ENCODE measurements around the gene ABCB1.

Gene ABCB1

DNA sequence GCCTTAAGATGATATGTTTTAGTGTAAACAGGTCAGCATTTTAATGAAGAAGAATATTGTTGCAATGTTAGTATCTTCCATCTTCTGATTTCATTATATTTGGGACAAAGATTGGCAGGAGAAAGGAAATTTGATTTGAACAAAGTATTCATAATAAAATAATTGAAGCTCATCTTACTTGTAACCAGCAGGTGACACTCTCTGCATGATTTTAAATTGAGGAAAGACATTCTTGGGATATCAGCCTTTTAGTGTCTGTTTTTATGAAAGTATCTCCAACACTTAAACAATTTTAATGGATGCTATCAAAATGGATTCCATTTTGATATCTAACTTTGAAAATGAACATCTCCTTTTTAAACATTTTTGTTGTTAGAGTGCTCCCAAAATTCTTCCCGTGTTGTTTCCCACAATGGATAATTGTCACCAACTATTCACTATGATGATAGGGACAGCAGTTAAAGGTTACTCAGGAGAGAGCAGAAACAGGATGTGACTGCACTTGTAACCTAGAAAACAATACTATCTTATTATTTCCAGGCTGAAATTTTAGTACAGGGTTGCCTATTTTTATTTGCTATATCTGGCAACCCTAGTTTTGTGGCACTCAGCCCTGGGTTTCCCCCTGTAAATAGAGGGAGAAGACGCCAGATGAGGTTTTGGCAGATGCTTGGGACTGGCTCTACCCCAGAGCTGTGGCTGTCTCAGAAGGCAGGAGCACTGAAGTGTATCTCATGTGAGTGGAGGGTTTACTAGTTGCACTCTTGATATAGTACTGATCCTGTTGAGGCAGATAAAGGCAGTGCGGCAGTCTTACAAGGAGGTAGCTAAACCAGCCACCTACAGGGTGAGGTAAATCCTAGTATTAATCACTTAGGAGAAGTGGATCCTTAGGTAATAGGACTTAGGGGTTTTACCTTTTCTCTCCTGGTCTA lies 94.2 kb downstream of the ABCB1 start:
- Histone ChIP-seq H3K9me3 (ENCODE audit: insufficient read depth, low read length) (no peaks in the 10 kb centered on the region), H3K4me1 (ENCODE audit: low read length) (peaks cover 32% of the 10 kb centered on the region), H3K9ac (ENCODE audit: low read length) (no peak overlapping the region), H3K79me2 (ENCODE audit: low read length) (no peaks in the 10 kb centered on the region), H4K20me1 (ENCODE audit: insufficient read depth, low read length) (no peaks in the 10 kb centered on the region), H3K4me2 (ENCODE audit: low read length) (peak overlapping the region; percentile 39), H3K36me3 (replicated peaks; ENCODE audit: low read depth, low read length) (no peaks in the 10 kb centered on the region), H2AFZ (ENCODE audit: low read depth, low read length) (0 out of 2 replicates have a peak overlapping the region, but pooled peaks have one; percentile 23), H3K4me3 (ENCODE audit: low read length) (no peak overlapping the region), H3K27ac (ENCODE audit: low read length) (no peak overlapping the region), H3K27me3 (ENCODE audit: low read depth, low read length) (no peaks in the 10 kb centered on the region)
- TF ChIP-seq, protein P1, sequence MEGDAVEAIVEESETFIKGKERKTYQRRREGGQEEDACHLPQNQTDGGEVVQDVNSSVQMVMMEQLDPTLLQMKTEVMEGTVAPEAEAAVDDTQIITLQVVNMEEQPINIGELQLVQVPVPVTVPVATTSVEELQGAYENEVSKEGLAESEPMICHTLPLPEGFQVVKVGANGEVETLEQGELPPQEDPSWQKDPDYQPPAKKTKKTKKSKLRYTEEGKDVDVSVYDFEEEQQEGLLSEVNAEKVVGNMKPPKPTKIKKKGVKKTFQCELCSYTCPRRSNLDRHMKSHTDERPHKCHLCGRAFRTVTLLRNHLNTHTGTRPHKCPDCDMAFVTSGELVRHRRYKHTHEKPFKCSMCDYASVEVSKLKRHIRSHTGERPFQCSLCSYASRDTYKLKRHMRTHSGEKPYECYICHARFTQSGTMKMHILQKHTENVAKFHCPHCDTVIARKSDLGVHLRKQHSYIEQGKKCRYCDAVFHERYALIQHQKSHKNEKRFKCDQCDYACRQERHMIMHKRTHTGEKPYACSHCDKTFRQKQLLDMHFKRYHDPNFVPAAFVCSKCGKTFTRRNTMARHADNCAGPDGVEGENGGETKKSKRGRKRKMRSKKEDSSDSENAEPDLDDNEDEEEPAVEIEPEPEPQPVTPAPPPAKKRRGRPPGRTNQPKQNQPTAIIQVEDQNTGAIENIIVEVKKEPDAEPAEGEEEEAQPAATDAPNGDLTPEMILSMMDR (IDR thresholded peaks at IDR 0.05; ENCODE audit: low read depth, low read length) = peak; percentile 64
- no peak for TF ChIP-seq EZH2phosphoT487 (IDR thresholded peaks at IDR 0.05; ENCODE audit: low read depth)

DNA sequence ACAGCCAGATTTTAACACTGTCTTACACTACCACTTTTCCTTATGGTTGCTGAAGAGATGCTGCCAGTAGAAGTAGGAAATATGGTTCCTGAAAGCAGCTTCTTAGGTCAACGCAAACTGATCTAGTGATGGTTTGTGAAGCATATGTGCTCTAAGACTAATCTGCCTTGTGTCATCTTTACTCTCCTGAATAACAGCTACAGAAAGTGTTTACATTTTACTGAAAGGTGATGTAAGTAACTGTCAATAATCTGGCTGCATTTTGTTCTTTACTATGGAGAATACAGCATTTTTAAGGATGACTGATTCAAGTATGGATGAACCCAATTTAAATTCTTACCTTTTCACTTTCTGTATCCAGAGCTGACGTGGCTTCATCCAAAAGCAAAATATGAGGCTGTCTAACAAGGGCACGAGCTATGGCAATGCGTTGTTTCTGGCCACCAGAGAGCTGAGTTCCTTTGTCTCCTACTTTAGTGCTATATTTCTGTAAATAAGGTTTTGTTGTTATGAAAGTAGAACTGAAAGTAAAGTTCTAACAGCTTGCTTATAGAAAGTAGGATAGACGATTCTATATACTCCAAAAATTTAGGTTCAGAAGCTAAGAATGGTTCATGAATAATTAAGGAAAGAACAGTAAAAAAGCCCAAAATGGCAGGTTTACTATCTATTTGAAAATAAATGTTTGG lies 95.0 kb downstream of the ABCB1 start:
- no peak overlapping the region for H3K4me3 ChIP-seq (ENCODE audit: low read length)
- H3K27ac ChIP-seq (ENCODE audit: low read length) = no peak overlapping the region
- peaks cover 27% of the 10 kb centered on the region for H3K4me1 ChIP-seq (ENCODE audit: low read length)
- H3K9me3 ChIP-seq (ENCODE audit: insufficient read depth, low read length) = no peaks in the 10 kb centered on the region
- no peak overlapping the region for H3K9ac ChIP-seq (ENCODE audit: low read length)
- no peaks in the 10 kb centered on the region for H3K36me3 ChIP-seq (replicated peaks; ENCODE audit: low read depth, low read length)
- no peaks in the 10 kb centered on the region for H4K20me1 ChIP-seq (ENCODE audit: insufficient read depth, low read length)
- H3K4me2 ChIP-seq (ENCODE audit: low read length) = peak overlapping the region; percentile 39
- no peaks in the 10 kb centered on the region for H3K27me3 ChIP-seq (ENCODE audit: low read depth, low read length)
- TF ChIP-seq, protein P1 (IDR thresholded peaks at IDR 0.05; ENCODE audit: low read depth, low read length) = no peak
- TF ChIP-seq EZH2phosphoT487 (IDR thresholded peaks at IDR 0.05; ENCODE audit: low read depth) = no peak
- no peaks in the 10 kb centered on the region for H3K79me2 ChIP-seq (ENCODE audit: low read length)
- H2AFZ ChIP-seq (ENCODE audit: low read depth, low read length) = 0 out of 2 replicates have a peak overlapping the region, but pooled peaks have one; percentile 23

DNA sequence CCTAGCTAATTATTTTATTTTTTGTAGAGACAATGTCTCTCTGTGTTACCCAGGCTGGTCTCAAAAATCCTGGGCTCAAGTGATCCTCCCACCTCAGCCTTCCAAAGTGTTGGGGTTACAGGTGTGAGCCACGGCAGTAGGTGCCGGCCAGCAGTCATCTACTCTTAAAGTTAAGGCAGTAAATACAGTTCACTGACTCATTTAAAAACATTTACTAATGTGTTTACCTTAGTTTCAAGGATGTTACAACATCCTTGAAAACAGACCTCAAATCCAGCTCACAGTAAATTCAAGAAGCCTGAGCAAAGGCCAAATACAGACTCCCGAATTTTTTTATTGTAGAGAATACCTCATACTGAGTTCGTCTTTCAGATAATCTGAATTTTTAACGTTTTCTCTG lies 95.6 kb downstream of the ABCB1 start:
- Histone ChIP-seq H3K9me3 (ENCODE audit: insufficient read depth, low read length) (no peaks in the 10 kb centered on the region), H4K20me1 (ENCODE audit: insufficient read depth, low read length) (no peaks in the 10 kb centered on the region), H3K9ac (ENCODE audit: low read length) (no peak overlapping the region), H3K4me2 (ENCODE audit: low read length) (no peak overlapping the region), H3K4me3 (ENCODE audit: low read length) (no peak overlapping the region), H3K27ac (ENCODE audit: low read length) (no peak overlapping the region), H3K27me3 (ENCODE audit: low read depth, low read length) (no peaks in the 10 kb centered on the region), H3K36me3 (replicated peaks; ENCODE audit: low read depth, low read length) (no peaks in the 10 kb centered on the region), H2AFZ (ENCODE audit: low read depth, low read length) (no peak overlapping the region), H3K79me2 (ENCODE audit: low read length) (no peaks in the 10 kb centered on the region), H3K4me1 (ENCODE audit: low read length) (peaks cover 27% of the 10 kb centered on the region)
- TF ChIP-seq EZH2phosphoT487 (IDR thresholded peaks at IDR 0.05; ENCODE audit: low read depth) = no peak
- TF ChIP-seq, protein P1 (IDR thresholded peaks at IDR 0.05; ENCODE audit: low read depth, low read length) = no peak

DNA sequence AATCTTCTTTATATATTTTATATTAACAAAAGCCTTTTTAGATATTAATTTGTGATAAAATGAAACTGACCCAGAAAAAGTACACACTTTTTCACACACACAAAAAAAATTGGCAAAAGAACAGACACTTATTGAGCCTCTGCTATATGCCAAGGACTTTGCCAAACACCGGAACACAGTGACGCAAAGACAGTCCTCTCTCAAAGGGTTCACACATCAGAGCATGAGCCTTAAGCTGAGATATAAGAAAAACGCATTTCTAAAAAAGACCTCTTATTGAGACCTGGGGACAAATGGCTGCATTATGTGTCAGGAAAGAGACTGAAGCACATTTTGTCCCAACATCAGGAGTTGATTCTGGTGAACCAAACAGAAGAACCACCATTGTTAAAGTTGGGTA lies 101.2 kb downstream of the ABCB1 start:
- Histone ChIP-seq H3K36me3 (replicated peaks; ENCODE audit: low read depth, low read length) (no peaks in the 10 kb centered on the region), H3K9me3 (ENCODE audit: insufficient read depth, low read length) (no peaks in the 10 kb centered on the region)

More for the DNA sequence above, 101.2 kb downstream of the ABCB1 start:
- Histone ChIP-seq H3K4me2 (ENCODE audit: low read length) (no peak overlapping the region), H3K79me2 (ENCODE audit: low read length) (no peaks in the 10 kb centered on the region), H3K27me3 (ENCODE audit: low read depth, low read length) (no peaks in the 10 kb centered on the region), H3K4me3 (ENCODE audit: low read length) (no peak overlapping the region), H3K4me1 (ENCODE audit: low read length) (peaks cover 6% of the 10 kb centered on the region; the same call in 1 of the 2 replicates), H4K20me1 (ENCODE audit: insufficient read depth, low read length) (no peaks in the 10 kb centered on the region), H2AFZ (ENCODE audit: low read depth, low read length) (no peak overlapping the region), H3K27ac (ENCODE audit: low read length) (no peak overlapping the region), H3K9ac (ENCODE audit: low read length) (no peak overlapping the region)
- no peak for TF ChIP-seq EZH2phosphoT487 (IDR thresholded peaks at IDR 0.05; ENCODE audit: low read depth)
- TF ChIP-seq, protein P1 (IDR thresholded peaks at IDR 0.05; ENCODE audit: low read depth, low read length) = no peak
